CD4-positive, alpha-beta T cell treated with Interleukin-15 for 1 hour (primary cell): Measurements from ENCODE around the gene ARL5C.
"Not testable (repeated sequence)": the region's sequence is repeated elsewhere in the genome, so short reads cannot be mapped to it uniquely, and the experiment has no call there.

Source experiments
- DNase-seq: peaks from one replicate; pipeline ENCODE4 v3.0.0-alpha.2; 2020

Gene ARL5C

GRCh38 chr17:39139161-39139511, 26.8 kb downstream of the ARL5C start:
- no peak for DNase-seq

GRCh38 chr17:39138431-39139160, 27.4 kb downstream of the ARL5C start:
- no peak for DNase-seq

GRCh38 chr17:39134878-39135277, 31.1 kb downstream of the ARL5C start:
- no peak for DNase-seq

GRCh38 chr17:39132192-39132610, 33.8 kb downstream of the ARL5C start:
- DNase-seq, result no peak

DNA sequence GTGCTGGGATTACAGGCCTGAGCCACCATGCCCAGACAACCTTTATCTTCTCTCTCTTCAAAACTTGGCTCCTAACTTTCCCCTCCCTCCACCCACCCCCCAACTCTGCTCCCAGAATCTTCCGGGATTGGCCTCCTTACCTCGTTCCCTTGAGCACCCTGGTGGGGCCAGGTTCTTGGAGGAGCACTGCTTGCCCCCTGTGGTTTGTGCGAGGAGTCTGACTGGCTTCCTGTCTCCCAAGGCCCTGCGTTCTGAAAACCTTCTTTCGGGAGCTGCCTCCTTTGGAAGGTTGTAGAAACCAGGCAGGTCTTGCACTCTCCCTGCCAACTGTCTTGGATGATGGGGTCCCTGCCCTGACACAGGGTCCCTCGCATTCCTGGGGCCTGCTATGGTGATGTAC, 34.3 kb downstream of the ARL5C start:
- DNase-seq, result no peak

DNA sequence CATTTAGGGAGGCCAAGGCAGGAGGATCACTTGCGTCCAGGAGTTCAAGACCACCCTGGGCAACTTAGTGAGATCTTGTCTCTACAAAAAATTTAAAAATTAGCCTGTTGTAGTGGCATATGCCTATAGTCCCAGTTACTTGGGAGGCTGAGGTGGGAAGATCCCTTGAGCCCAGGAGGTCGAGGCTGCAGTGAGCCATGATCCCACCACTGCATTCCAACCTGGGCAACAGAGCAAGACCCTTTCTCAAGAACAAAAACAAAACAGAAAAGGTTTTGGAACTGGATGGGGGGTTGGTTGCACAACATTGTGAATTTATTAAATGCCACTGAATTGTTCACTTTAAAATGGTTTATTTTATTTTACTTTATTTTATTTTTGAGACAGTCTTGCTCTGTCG, 35.8 kb downstream of the ARL5C start:
- no peak for DNase-seq

DNA sequence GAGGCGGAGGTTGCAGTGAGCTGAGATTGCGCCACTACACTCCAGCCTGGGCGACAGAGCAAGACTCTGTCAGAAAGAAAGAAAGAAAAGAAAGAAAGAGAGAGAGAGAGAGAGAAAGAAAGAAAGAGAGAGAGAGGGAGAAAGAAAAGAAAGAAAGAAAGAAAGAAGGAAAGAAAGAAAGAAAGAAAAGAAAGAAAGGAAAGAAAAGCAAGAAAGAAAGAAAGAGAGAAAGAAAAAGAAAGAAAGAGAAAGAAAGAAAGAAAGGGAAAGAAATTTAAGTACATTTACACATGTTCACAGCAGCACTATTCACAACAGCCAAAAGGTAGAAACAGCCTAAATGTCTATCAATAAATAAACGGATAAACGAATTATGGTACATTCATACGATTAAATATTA, 36.4 kb downstream of the ARL5C start:
- not testable (repeated sequence) for DNase-seq

DNA sequence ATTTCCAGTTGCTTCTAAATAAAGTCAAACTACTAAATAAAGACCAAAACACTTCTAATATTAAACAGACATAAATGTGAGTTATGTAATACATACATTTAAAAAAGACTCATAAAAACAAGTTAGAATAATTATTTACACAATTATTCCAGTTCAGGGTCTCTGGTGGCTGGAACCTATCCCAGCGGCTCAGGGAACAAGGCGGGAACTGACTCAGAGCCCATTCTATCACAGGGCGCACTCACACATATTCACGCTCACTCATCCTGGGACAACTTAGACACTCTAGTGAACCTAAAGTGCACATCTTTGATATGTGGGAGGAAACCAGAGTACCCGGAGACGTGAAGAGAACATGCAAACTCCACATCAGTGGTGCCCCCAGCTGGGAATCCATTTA, 39.5 kb downstream of the ARL5C start:
- no peak for DNase-seq

DNA sequence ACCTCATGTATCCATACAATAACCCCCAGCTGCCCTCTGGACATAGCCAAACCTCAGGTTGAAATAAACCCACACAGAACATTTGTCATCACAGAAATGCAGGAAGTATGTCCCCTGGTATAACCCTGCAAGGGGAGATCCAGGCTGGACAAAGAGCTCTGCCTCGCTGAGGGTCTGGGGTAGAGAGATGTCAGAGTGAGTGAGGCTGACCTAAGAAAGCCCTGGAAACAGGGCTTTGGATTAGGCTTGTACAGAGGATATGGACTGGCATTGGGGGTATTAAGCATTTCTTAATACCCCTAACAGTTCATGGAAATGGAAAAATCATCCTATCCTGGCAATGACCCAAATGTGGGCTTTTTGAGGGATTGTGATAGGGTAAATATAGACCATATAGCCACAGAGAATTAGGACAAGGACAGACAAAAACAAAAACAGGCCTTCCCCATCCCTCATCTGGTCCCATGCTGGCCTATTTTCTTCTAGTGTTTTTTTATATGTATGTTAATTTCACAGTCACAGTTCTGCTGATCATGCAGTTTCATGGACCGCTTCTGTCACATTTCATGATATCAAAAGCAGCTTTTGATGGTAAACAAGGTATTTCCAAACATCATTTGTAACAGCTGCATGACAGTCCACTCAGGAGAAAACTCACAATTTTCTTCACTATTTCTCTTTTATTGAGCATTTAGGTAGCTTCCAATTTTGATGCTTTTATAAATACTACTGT, 40.7 kb downstream of the ARL5C start:
- no peak for DNase-seq

DNA sequence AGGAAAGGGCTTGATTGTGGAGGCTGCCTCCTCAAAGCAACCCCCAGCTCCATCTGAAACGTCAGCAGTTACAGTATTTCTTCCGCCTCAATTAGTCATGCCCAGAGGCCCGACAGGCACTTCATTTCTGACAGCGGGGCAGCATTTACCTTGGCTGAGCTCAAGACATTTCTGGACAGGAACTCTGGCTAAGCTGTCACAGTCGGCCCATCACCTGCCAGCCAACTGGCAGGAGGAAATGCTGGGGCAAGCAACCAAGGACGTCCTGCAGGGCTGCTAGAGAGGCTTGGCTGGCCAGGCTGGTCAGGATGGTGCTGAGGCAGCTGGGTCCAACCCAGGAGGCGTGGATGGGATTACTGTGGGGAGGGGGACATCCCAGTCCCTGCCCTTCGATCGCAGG, 42.3 kb downstream of the ARL5C start:
- DNase-seq, result no peak

- DNase-seq, result no peak
Measured at GRCh38 chr17:39122991-39123390, 43.0 kb downstream of the ARL5C start.

DNA sequence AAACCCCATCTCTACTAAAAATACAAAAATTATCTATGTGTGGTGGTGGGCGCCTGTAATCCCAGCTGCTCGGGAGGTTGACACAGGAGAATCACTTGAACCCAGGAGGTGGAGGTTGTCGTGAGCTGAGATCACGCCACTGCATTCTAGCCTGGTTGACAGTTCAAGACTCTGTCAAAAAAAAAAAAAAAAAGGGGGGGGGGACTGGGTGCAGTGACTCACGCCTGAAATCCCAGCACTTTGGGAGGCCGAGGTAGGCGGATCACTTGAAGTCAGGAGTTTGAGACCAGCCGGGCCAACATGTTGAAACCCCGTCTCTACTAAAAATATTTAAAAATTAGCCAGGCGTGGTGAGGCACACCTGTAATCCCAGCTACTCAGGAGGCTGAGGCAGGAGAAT, 44.0 kb downstream of the ARL5C start:
- not testable (repeated sequence) for DNase-seq

GRCh38 chr17:39118674-39119419, 47.1 kb downstream of the ARL5C start:
- DNase-seq, result peak; percentile 54

- DNase-seq, result no peak
Measured at GRCh38 chr17:39116224-39116623, 49.7 kb downstream of the ARL5C start.

DNA sequence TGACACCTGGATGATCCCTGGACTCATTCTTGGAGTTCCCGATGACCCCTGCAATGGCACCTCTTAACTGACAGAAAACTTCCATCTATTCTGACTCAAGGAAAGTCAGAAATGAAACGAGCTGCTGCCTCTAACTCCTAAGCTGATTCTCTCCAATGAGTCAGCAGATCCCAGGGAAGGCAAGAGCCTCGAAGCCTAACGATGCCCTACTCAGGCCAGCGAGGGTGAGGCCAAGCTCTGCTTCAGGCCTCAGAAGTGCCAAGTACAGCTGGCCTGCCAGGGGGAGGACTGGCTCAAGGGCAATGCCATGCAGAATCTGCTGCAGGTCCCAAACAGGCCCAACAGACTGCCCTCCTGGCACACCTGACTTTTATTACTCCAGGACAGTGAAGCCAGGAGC, 50.8 kb downstream of the ARL5C start:
- DNase-seq, result no peak

DNA sequence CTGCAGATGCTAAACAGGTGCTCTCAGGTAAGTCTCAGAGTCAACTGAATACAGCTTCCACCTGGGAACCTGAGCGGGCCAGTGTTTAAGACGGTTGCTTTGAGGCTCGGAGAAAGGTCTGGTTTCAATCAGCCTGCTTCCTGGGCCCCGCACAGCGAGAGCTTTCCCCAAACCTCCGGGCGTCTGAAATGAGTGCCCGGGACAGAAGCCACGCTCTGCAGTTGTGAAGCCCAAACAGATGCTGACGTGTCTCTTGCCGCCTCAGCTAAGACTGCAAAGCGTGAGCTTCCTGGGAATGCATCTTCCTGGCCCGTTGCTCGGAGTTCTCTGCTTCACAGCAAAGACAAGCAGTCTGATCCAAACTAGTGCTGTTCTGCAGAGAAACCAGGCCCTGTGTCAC, 51.2 kb downstream of the ARL5C start:
- no peak for DNase-seq

GRCh38 chr17:39113871-39114270, 52.1 kb downstream of the ARL5C start:
- DNase-seq, result no peak

GRCh38 chr17:39110435-39111136, 55.4 kb downstream of the ARL5C start:
- no peak for DNase-seq

DNA sequence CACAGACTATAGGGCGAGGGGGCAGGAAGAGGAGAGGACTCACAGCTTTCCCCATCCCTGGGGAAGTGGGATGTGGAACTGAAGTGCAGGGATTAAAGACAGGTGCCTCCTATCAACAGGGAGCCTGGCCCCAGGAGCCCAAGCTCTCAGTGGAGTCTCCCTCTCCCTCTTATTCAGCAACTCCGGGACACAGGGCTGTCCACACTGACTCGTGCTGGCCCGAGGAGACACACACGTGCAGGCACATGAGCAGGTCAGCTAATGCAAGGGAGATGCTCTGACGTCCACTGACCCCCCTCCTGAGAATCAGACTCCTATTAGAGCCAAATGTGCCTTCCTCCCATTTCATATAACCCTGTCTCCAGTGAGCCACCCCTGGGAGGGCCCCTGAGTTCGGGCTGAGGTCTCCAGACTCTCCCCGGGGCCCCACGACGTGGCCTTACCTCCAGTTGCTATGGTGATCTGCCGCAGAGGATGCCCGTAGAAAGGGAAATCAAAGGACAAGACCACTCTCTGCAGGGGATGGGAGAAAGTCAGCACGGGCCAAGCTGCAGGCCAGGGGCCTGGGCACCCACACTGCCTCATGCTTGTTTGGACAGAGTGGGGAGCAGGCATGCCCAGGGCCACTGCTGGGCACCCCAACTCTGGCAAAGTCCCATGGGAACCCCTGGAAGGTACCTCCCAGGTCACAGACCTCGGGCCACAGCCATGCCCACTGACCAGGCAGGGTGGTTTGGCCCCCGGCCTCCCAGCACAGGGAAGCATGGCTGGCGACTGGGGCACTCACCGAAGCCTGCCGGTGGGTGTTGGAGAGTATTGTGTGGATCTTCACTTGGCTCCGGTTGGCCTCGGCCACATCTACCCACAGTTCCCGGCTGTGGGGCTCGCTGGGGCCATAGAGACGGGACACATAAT, 57.2 kb downstream of the ARL5C start:
- no peak for DNase-seq

DNA sequence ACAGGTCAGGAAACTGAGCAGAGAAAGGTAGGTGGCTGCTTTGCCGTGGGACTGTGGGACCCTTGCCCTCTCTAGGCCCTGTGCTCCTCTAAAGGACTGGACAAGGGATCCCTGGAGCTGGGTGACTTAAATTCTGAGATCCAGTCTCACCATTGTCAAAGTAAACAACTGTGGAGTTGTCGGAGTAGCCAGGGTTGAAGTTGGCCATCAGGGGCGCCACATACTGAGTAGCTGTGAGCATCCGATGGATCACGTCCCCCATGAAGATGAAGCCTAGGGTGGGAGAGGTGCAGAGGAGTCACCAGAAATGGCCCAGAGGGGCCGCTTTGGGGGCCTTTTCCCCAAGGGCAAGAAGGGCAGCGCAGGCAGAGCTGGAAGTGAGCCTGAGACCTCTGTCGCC, 58.0 kb downstream of the ARL5C start:
- DNase-seq, result no peak

- no peak for DNase-seq
Measured at GRCh38 chr17:39107155-39107554, 58.8 kb downstream of the ARL5C start.
